ENCODE results near the gene THAP11. TPM values are rescaled to one million over a fixed set of nuclear protein-coding genes. Genes with fewer than 3 reads are reported as not detected.

THAP11 gene
- total and polyA plus RNA-seq, 2 of the 13 experiments (the other 11 are each of a cell fraction or from before 2014, with no cell fraction given): 44.2 to 53.4 TPM

GRCh38 chr16:67806428-67807147 is 35.5 kb upstream of the THAP11 start, which contains the start of the genes RANBP10 and TSNAXIP1 (continued):
- TF ChIP-seq ZNF710 (CRISPR knock-in tag; IDR thresholded peaks at IDR 0.05; ENCODE audit: borderline replicate concordance) (no peak), KDM5B (CRISPR knock-in tag; IDR thresholded peaks at IDR 0.05; ENCODE audit: borderline replicate concordance) (no peak; the same call in 1 of the 2 replicates), ZSCAN12 (CRISPR knock-in tag; IDR thresholded peaks at IDR 0.05) (no peak), NONO (IDR thresholded peaks at IDR 0.05) (no peak), NONO (CRISPR knock-in tag; conservative IDR thresholded peaks at IDR 0.05) (peak; percentile 26), ZNF207 (IDR thresholded peaks at IDR 0.05; ENCODE audit: borderline replicate concordance) (no peak), SMAD1 (CRISPR knock-in tag; IDR thresholded peaks at IDR 0.05; ENCODE audit: borderline replicate concordance, low read depth) (peak; percentile 79; the same call in 1 of the 2 replicates), NFAT5 (CRISPR knock-in tag; IDR thresholded peaks at IDR 0.05) (no peak), ZNF24 (IDR thresholded peaks at IDR 0.05) (no peak)
- TF ChIP-seq, protein P1, sequence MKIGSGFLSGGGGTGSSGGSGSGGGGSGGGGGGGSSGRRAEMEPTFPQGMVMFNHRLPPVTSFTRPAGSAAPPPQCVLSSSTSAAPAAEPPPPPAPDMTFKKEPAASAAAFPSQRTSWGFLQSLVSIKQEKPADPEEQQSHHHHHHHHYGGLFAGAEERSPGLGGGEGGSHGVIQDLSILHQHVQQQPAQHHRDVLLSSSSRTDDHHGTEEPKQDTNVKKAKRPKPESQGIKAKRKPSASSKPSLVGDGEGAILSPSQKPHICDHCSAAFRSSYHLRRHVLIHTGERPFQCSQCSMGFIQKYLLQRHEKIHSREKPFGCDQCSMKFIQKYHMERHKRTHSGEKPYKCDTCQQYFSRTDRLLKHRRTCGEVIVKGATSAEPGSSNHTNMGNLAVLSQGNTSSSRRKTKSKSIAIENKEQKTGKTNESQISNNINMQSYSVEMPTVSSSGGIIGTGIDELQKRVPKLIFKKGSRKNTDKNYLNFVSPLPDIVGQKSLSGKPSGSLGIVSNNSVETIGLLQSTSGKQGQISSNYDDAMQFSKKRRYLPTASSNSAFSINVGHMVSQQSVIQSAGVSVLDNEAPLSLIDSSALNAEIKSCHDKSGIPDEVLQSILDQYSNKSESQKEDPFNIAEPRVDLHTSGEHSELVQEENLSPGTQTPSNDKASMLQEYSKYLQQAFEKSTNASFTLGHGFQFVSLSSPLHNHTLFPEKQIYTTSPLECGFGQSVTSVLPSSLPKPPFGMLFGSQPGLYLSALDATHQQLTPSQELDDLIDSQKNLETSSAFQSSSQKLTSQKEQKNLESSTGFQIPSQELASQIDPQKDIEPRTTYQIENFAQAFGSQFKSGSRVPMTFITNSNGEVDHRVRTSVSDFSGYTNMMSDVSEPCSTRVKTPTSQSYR (CRISPR knock-in tag; IDR thresholded peaks at IDR 0.05; ENCODE audit: borderline replicate concordance): no peak
- TF ChIP-seq, protein P2, sequence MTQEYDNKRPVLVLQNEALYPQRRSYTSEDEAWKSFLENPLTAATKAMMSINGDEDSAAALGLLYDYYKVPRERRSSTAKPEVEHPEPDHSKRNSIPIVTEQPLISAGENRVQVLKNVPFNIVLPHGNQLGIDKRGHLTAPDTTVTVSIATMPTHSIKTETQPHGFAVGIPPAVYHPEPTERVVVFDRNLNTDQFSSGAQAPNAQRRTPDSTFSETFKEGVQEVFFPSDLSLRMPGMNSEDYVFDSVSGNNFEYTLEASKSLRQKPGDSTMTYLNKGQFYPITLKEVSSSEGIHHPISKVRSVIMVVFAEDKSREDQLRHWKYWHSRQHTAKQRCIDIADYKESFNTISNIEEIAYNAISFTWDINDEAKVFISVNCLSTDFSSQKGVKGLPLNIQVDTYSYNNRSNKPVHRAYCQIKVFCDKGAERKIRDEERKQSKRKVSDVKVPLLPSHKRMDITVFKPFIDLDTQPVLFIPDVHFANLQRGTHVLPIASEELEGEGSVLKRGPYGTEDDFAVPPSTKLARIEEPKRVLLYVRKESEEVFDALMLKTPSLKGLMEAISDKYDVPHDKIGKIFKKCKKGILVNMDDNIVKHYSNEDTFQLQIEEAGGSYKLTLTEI (CRISPR knock-in tag; conservative IDR thresholded peaks at IDR 0.05): no peak
- TF ChIP-seq, protein P3, sequence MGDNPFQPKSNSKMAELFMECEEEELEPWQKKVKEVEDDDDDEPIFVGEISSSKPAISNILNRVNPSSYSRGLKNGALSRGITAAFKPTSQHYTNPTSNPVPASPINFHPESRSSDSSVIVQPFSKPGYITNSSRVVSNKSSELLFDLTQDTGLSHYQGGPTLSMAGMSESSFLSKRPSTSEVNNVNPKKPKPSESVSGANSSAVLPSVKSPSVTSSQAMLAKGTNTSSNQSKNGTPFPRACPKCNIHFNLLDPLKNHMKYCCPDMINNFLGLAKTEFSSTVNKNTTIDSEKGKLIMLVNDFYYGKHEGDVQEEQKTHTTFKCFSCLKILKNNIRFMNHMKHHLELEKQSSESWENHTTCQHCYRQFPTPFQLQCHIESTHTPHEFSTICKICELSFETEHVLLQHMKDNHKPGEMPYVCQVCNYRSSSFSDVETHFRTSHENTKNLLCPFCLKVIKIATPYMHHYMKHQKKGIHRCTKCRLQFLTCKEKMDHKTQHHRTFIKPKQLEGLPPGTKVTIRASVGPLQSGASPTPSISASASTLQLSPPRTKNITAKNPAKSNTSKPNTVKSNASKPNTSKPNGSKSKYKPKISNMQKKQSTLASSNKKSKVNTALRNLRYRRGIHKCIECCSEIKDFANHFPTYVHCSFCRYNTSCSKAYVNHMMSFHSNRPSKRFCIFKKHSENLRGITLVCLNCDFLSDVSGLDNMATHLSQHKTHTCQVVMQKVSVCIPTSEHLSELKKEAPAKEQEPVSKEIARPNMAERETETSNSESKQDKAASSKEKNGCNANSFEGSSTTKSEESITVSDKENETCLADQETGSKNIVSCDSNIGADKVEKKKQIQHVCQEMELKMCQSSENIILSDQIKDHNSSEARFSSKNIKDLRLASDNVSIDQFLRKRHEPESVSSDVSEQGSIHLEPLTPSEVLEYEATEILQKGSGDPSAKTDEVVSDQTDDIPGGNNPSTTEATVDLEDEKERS (CRISPR knock-in tag; IDR thresholded peaks at IDR 0.05): 0 out of 2 replicates have a peak, but pooled peaks have one; percentile 51

Measured in HepG2 (cell line).